Measurements from ENCODE around the gene KIRREL1.

KIRREL1 gene

GRCh38 chr1:157993147-157993917 lies at the start of gene KIRREL1:
Gene KIRREL1, plus strand, starts transcription at chr1:157993645. Its CDS starts 32 bp downstream, at chr1:157993677.
- peak; percentile 4 to 32 (median 23) for DNase-seq

- DNase-seq: no peak
Measured at GRCh38 chr1:157944663-157945280, 48.7 kb upstream of the KIRREL1 start.

- DNase-seq: peak in 1 of 3 experiments; percentile 29
Measured at GRCh38 chr1:157948312-157949073, 45.0 kb upstream of the KIRREL1 start.

- no peak for DNase-seq
Measured at GRCh38 chr1:157949074-157949354, 44.4 kb upstream of the KIRREL1 start.

GRCh38 chr1:157951230-157951629 lies 42.2 kb upstream of the KIRREL1 start:
- no peak for DNase-seq

GRCh38 chr1:157952601-157953000 lies 40.8 kb upstream of the KIRREL1 start:
- DNase-seq: no peak

- DNase-seq: no peak
Measured at GRCh38 chr1:157955221-157955620, 38.2 kb upstream of the KIRREL1 start.

GRCh38 chr1:157955857-157956256 lies 37.6 kb upstream of the KIRREL1 start:
- DNase-seq: no peak

GRCh38 chr1:157956732-157957131 lies 36.7 kb upstream of the KIRREL1 start:
- DNase-seq: no peak

- no peak for DNase-seq
Measured at GRCh38 chr1:157958263-157958662, 35.2 kb upstream of the KIRREL1 start.

- no peak for DNase-seq
Measured at GRCh38 chr1:157959750-157960149, 33.7 kb upstream of the KIRREL1 start.

GRCh38 chr1:157960773-157961172 lies 32.7 kb upstream of the KIRREL1 start:
- DNase-seq: no peak

GRCh38 chr1:157961805-157962762 lies 31.4 kb upstream of the KIRREL1 start:
- no peak for DNase-seq

- peak; percentile 4 to 72 (median 58) for DNase-seq
Measured at GRCh38 chr1:157963713-157964112, 29.7 kb upstream of the KIRREL1 start.

GRCh38 chr1:157965584-157965983 lies 27.9 kb upstream of the KIRREL1 start:
- no peak for DNase-seq

GRCh38 chr1:157966031-157966537 lies 27.4 kb upstream of the KIRREL1 start:
- DNase-seq: no peak

- no peak for DNase-seq
Measured at GRCh38 chr1:157967205-157967604, 26.2 kb upstream of the KIRREL1 start.

GRCh38 chr1:157968508-157968907 lies 24.9 kb upstream of the KIRREL1 start:
- no peak for DNase-seq

- no peak for DNase-seq
Measured at GRCh38 chr1:157968946-157969345, 24.5 kb upstream of the KIRREL1 start.

- peak in 2 of 3 experiments; percentile 23 to 36 for DNase-seq
Measured at GRCh38 chr1:157969697-157970485, 23.6 kb upstream of the KIRREL1 start.

GRCh38 chr1:157971769-157972168 lies 21.7 kb upstream of the KIRREL1 start:
- DNase-seq: no peak

All from NCI-H1417 (cell line).